Tibial nerve (tissue), 4 donors: Measurements from ENCODE around the gene SHPK. TPM values are rescaled to one million over a fixed set of nuclear protein-coding genes. Genes with fewer than 3 reads are reported as not detected.

Experiments used
- DNase-seq, 2 donors: peaks; one replicate each; pipeline ENCODE4 v3.0.0-alpha.2; 2019; ENCODE audit warnings: low spot score in 2 of 2
- H3K27ac ChIP-seq, 4 donors: fragments of 200-600 bp; sonication (generic) in 3 of 4; one replicate each; pipeline ENCODE4 v1.5.1; 2017 to 2019; ENCODE audit warnings: mild to moderate bottlenecking in 1 of 4
- H3K27me3 ChIP-seq, 2 donors: fragments of 200-600 bp; sonication (generic) in 1 of 2; one replicate each; pipeline versions ENCODE4 v1.5.1 to v1.6.0; 2017 to 2019
- H3K36me3 ChIP-seq, 3 donors: fragments of 200-600 bp; sonication (generic); one replicate each; pipeline ENCODE4 v1.5.1; 2018 to 2019
- H3K4me1 ChIP-seq, 4 donors: fragments of 200-600 bp; sonication (generic) in 3 of 4; one replicate each; pipeline ENCODE4 v1.5.1; 2017 to 2019
- H3K4me3 ChIP-seq, 4 donors: fragments of 200-600 bp; sonication (generic) in 3 of 4; one replicate each; pipeline ENCODE4 v1.5.1; 2017 to 2019; ENCODE audit warnings: mild to moderate bottlenecking in 1 of 4, moderate library complexity in 1 of 4
- H3K9me3 ChIP-seq, 4 donors: fragments of 200-600 bp; sonication (generic) in 3 of 4; one replicate each; pipeline ENCODE4 v1.5.1; 2017 to 2019
- CTCF ChIP-seq, 5 experiments: fragments of 200-600 bp in 3 of 5; fragments of 450-650 bp in 2 of 5; sonication (generic) in 3 of 5; IDR thresholded peaks; one replicate each; pipeline ENCODE4 v1.5.1; 2016 to 2019; ENCODE audit warnings: antibody characterized with exemption in 5 of 5, mild to moderate bottlenecking in 3 of 5, moderate library complexity in 2 of 5
- EP300 ChIP-seq, 2 donors: sonication (generic); formaldehyde crosslinking; IDR thresholded peaks; one replicate each; pipeline ENCODE4 v1.6.1; 2017; ENCODE audit warnings: antibody characterized with exemption in 2 of 2, mild to moderate bottlenecking in 1 of 2
- POLR2A ChIP-seq, 2 donors: fragments of 450-650 bp; IDR thresholded peaks; one replicate each; pipeline ENCODE4 v1.6.1; 2017; ENCODE audit warnings: antibody characterized with exemption in 2 of 2, mild to moderate bottlenecking in 2 of 2, moderate library complexity in 2 of 2
- WGBS, 2 donors: methylation state at CpG; one replicate each; pipeline ENCODE4 v1.1.5; 2018; 5-methylcytosine and 5-hydroxymethylcytosine counted together
- total RNA-seq, 4 donors: library from RNA; depleted of rRNA; stranded (reverse); fragments of >200 nt; gene quantifications; one replicate each; pipeline ENCODE4 v1.1.0, GENCODE V29; 2016

Gene SHPK
- total RNA-seq, 4 donors from 2014 or later, result 17.5 to 29.6 (median 22.5) TPM

GRCh38 chr17:3603119-3603869, 32.8 kb downstream of the SHPK start:
- TF ChIP-seq EP300 (IDR thresholded peaks at IDR 0.05) (no peak), POLR2A (IDR thresholded peaks at IDR 0.05) (no peak), CTCF (IDR thresholded peaks at IDR 0.05) (no peak)
- 90% methylated on average over 15 to 17 of the region's 17 CpGs for WGBS, 2 donors
- Histone ChIP-seq H3K27me3 (no peaks in the 10 kb centered on the region), H3K9me3 (no peaks in the 10 kb centered on the region), H3K4me3 (no peak overlapping the region), H3K36me3 (peaks cover 0 to 59% (median 4%) of the 10 kb centered on the region in 3 donors), H3K4me1 (no peaks in the 10 kb centered on the region), H3K27ac (no peak overlapping the region)
- DNase-seq, result no peak

DNA sequence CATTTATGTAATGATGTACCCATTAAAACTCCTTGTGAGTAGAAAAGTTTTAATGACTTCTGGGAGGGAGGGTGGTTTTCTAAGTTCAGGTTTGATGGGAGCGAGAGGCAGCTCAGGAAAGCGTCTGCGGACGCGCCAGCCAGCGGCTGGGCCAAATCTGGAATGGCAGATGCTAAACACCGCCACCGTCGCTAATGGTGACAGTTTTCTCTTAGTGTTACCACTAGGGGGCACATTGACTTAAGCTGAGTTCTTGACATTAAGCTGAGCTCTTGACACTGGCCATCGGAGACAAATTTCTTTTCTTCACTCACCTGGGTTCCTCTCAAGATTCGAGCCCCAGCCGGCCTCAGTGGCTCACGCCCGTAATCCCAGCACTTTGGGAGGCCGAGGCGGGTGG, 33.6 kb downstream of the SHPK start:
- no peak for DNase-seq
- Histone ChIP-seq H3K4me3 (no peak overlapping the region), H3K36me3 (peaks cover 0 to 58% (median 4%) of the 10 kb centered on the region in 3 donors), H3K9me3 (no peaks in the 10 kb centered on the region), H3K27ac (no peak overlapping the region), H3K4me1 (no peaks in the 10 kb centered on the region), H3K27me3 (no peaks in the 10 kb centered on the region)
- TF ChIP-seq EP300 (IDR thresholded peaks at IDR 0.05) (no peak), CTCF (IDR thresholded peaks at IDR 0.05) (peak in 4 of 5 experiments; percentile 9 to 25 (median 18)), POLR2A (IDR thresholded peaks at IDR 0.05) (no peak)
- 80 to 82% methylated on average over 16 of the region's 16 CpGs for WGBS, 2 donors

DNA sequence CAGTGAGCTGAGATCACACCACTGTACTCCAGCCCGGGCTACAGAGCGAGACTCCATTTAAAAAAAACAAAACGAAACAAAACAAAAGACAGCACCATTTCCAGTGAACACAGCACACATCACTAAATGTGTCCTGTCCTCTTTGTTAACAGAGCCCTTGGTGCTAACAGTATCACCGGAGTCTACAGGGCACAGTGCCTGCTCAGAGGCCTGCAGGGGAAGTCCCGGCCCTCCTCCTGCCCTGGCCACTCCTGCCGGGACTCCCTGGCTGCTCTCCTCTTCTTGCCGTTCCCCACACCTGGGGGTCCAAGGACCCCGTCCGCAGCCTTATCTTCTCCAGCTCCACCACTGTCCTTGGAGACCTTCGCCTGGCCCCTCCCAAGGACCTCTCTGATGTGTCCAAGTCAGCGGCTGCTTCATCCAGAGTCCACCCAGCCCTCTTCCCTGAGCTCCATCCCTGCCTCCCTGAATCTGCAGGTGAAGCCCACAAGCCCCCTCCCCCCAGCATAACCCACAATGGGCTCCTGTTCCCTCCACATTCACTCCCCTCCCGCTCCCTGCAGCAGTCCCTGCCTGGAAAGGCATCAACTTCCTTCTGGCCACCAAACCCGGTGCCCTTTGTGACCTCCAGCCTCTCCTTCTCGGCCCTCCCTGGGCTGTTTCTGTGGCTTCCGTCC, 35.4 kb downstream of the SHPK start:
- TF ChIP-seq POLR2A (IDR thresholded peaks at IDR 0.05), result no peak
- no peak for TF ChIP-seq EP300 (IDR thresholded peaks at IDR 0.05)
- TF ChIP-seq CTCF (IDR thresholded peaks at IDR 0.05), result no peak
- 88 to 89% methylated on average over 14 to 15 of the region's 15 CpGs for WGBS, 2 donors
- Histone ChIP-seq H3K4me1 (no peaks in the 10 kb centered on the region), H3K27me3 (no peaks in the 10 kb centered on the region), H3K9me3 (no peaks in the 10 kb centered on the region), H3K36me3 (peaks cover 0 to 57% (median 4%) of the 10 kb centered on the region in 3 donors), H3K27ac (no peak overlapping the region), H3K4me3 (no peak overlapping the region)
- DNase-seq, result no peak

DNA sequence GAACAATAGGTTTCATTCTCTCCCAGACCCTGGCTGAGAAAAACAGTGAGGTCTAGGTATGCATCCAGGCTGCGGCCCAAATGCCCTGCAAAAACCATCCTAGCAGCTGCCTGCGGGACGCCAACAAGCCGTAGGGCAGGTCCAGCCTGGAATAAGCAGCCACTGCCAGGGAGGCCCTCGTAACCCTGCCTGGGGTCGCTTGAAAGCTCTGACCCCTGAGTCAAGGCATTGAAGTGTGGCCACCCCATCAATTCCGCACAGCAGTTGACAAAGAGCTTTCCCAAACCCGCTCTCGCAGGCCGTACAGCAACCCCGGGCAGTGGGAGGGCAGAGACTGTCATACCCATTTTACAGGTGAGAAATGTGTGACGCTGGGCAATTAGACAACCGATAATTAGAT, 38.0 kb downstream of the SHPK start:
- H3K4me3 ChIP-seq, result no peak overlapping the region
- WGBS, 2 donors, result 74 to 78% methylated on average over 9 to 13 of the region's 13 CpGs

More for the DNA sequence above, 38.0 kb downstream of the SHPK start:
- no peaks in the 10 kb centered on the region for H3K4me1 ChIP-seq
- H3K9me3 ChIP-seq, result no peaks in the 10 kb centered on the region
- DNase-seq, result no peak
- no peak overlapping the region for H3K27ac ChIP-seq
- TF ChIP-seq CTCF (IDR thresholded peaks at IDR 0.05) (no peak), POLR2A (IDR thresholded peaks at IDR 0.05) (no peak), EP300 (IDR thresholded peaks at IDR 0.05) (no peak)
- H3K27me3 ChIP-seq, result no peaks in the 10 kb centered on the region
- peaks cover 0 to 49% (median 0%) of the 10 kb centered on the region in 3 donors for H3K36me3 ChIP-seq
